ENCODE results near the gene FGF3.

Gene FGF3

GRCh38 chr11:69807106-69807815, 12.0 kb downstream of the FGF3 start:
- no peak for TF ChIP-seq CTCF (IDR thresholded peaks at IDR 0.05; ENCODE audit: low read depth, low read length)
- Histone ChIP-seq H3K4me1 (peaks cover 5% of the 10 kb centered on the region; the same call in 1 of the 2 replicates), H3K36me3 (no peaks in the 10 kb centered on the region), H3K27me3 (no peaks in the 10 kb centered on the region), H3K9me3 (no peaks in the 10 kb centered on the region), H3K4me3 (ENCODE audit: low read depth, low read length) (no peak overlapping the region)
- no peak for DNase-seq

- no peak for TF ChIP-seq CTCF (IDR thresholded peaks at IDR 0.05; ENCODE audit: low read depth, low read length)
- no peak overlapping the region for H3K4me3 ChIP-seq (ENCODE audit: low read depth, low read length)
- DNase-seq = no peak
- H3K4me1 ChIP-seq = peaks cover 5% of the 10 kb centered on the region; the same call in 1 of the 2 replicates
- no peaks in the 10 kb centered on the region for H3K27me3 ChIP-seq
- H3K36me3 ChIP-seq = no peaks in the 10 kb centered on the region
- no peaks in the 10 kb centered on the region for H3K9me3 ChIP-seq
Measured at GRCh38 chr11:69804769-69805508, 14.3 kb downstream of the FGF3 start.

DNA sequence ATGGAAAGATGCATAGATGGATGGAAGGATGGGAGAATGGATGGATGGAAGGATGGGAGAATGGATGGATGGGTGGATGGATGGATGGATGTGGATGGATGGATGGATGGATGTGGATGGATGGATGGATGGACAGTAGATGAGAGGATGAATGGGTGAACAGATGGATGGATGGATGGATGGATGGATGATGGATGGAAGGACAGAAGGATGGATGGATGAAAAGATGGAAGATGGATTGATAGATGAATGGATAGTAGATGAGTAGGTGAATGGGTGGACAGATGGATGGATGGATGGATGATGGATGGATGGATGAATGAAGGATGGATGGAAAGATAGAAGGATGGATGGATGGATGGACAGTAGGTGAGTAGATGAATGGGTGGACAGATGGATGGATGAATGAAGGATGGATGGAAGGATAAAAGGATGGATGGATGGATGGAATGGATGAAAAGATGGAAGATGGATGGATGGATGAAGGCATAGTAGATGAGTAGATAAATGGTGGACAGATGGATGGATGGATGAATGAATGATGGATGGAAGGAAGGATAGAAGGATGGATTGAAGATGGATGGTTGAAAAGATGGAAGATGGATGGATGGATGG, 15.5 kb downstream of the FGF3 start:
- Histone ChIP-seq H3K4me1 (peaks cover 4% of the 10 kb centered on the region; the same call in 1 of the 2 replicates), H3K9me3 (no peaks in the 10 kb centered on the region), H3K27me3 (no peaks in the 10 kb centered on the region), H3K36me3 (no peaks in the 10 kb centered on the region), H3K4me3 (ENCODE audit: low read depth, low read length) (no peak overlapping the region)
- TF ChIP-seq CTCF (IDR thresholded peaks at IDR 0.05; ENCODE audit: low read depth, low read length) = no peak
- DNase-seq = no peak

GRCh38 chr11:69803022-69803421, 16.2 kb downstream of the FGF3 start:
- no peak for DNase-seq
- no peaks in the 10 kb centered on the region for H3K9me3 ChIP-seq

GRCh38 chr11:69802590-69802989, 16.6 kb downstream of the FGF3 start:
- no peak overlapping the region for H3K4me3 ChIP-seq (ENCODE audit: low read depth, low read length)
- no peak for TF ChIP-seq CTCF (IDR thresholded peaks at IDR 0.05; ENCODE audit: low read depth, low read length)
- H3K4me1 ChIP-seq = no peaks in the 10 kb centered on the region
- H3K36me3 ChIP-seq = no peaks in the 10 kb centered on the region
- H3K9me3 ChIP-seq = no peaks in the 10 kb centered on the region
- no peak for DNase-seq
- no peaks in the 10 kb centered on the region for H3K27me3 ChIP-seq

More at GRCh38 chr11:69803022-69803421, 16.2 kb downstream of the FGF3 start:
- no peak for TF ChIP-seq CTCF (IDR thresholded peaks at IDR 0.05; ENCODE audit: low read depth, low read length)
- H3K4me1 ChIP-seq = no peaks in the 10 kb centered on the region
- no peaks in the 10 kb centered on the region for H3K27me3 ChIP-seq
- no peaks in the 10 kb centered on the region for H3K36me3 ChIP-seq
- H3K4me3 ChIP-seq (ENCODE audit: low read depth, low read length) = no peak overlapping the region

Measured in BE2C (cell line).